K562 (cell line): ENCODE results near the gene NES. TPM values are rescaled to one million over a fixed set of nuclear protein-coding genes. Genes with fewer than 3 reads are reported as not detected.

ENCODE experiments used
- ADNP ChIP-seq: fragments of 200-800 bp; sonication (Bioruptor generic); IDR thresholded peaks from 2 replicates; pipeline ENCODE4 v1.6.1; 2016; ENCODE audit warnings: missing genetic modification characterization, missing compliant biosample characterization
- COPS2 ChIP-seq: fragments of 450-650 bp; conservative IDR thresholded peaks from 2 replicates; pipeline ENCODE4 v1.6.1; 2016; ENCODE audit warnings: mild to moderate bottlenecking, moderate library complexity
- FOXP1 ChIP-seq: sonication (generic); formaldehyde crosslinking; IDR thresholded peaks from 2 replicates; pipeline ENCODE4 v1.8.0; 2022; ENCODE audit warnings: mild to moderate bottlenecking, missing genetic modification reagents
- GTF2F1 ChIP-seq: IDR thresholded peaks from 2 replicates; pipeline ENCODE4 v1.6.1; 2011; ENCODE audit warnings: low read depth, low read length, improper control_type of control experiment
- HES1 ChIP-seq: fragments of 450-650 bp; IDR thresholded peaks from 2 replicates; pipeline ENCODE4 v1.6.1; 2016; ENCODE audit warnings: low read depth, mild to moderate bottlenecking, moderate library complexity
- HINFP ChIP-seq: fragments of 450-650 bp; conservative IDR thresholded peaks from 2 replicates; pipeline ENCODE4 v1.6.1; 2016; ENCODE audit warnings: missing genetic modification characterization, low read depth, mild to moderate bottlenecking, control low read depth, missing compliant biosample characterization
- JUN ChIP-seq, 2 experiments: sonication (generic) in 1 of 2; formaldehyde crosslinking in 1 of 2; IDR thresholded peaks; 2 replicates each; pipeline versions ENCODE4 v1.6.1 to v1.8.0; 2012 to 2022; ENCODE audit warnings: borderline replicate concordance in 2 of 2, mild to moderate bottlenecking in 2 of 2, improper control_type of control experiment in 1 of 2, low read depth in 1 of 2, low read length in 1 of 2, missing genetic modification reagents in 1 of 2
- KLF6 ChIP-seq: fragments of 250-450 bp; sonication (Bioruptor Pico); IDR thresholded peaks from 2 replicates; pipeline ENCODE4 v1.4.0; 2020; ENCODE audit warnings: mild to moderate bottlenecking, moderate library complexity, borderline replicate concordance
- MTA1 ChIP-seq: fragments of 450-650 bp; IDR thresholded peaks from 2 replicates; pipeline ENCODE4 v1.6.1; 2017; ENCODE audit warnings: borderline replicate concordance
- NELFE ChIP-seq: IDR thresholded peaks from 2 replicates; pipeline ENCODE4 v1.6.1; 2011; ENCODE audit warnings: mild to moderate bottlenecking; ENCODE audit not compliant: insufficient read depth, insufficient read length
- POU5F1 ChIP-seq: fragments of 150-350 bp; IDR thresholded peaks from 2 replicates; pipeline ENCODE4 v1.6.1; 2014; ENCODE audit warnings: borderline replicate concordance, low read length, low read depth, mild to moderate bottlenecking; ENCODE audit not compliant: partially characterized antibody
- RBBP5 ChIP-seq: fragments of 200-600 bp; sonication (generic); IDR thresholded peaks from 2 replicates; pipeline ENCODE4 v1.6.1; 2012; ENCODE audit warnings: borderline replicate concordance, mild to moderate bottlenecking, low read length, control low read depth, inconsistent platforms; ENCODE audit not compliant: insufficient read depth, poor library complexity, severe bottlenecking
- RBM25 ChIP-seq: fragments of 200-400 bp; formaldehyde crosslinking; IDR thresholded peaks from 2 replicates; pipeline ENCODE4 v1.6.1; 2018; ENCODE audit warnings: low read length, low read depth, moderate library complexity; ENCODE audit not compliant: severe bottlenecking
- SP1 ChIP-seq: sonication (generic); formaldehyde crosslinking; IDR thresholded peaks from 2 replicates; pipeline ENCODE4 v1.8.1; 2022; ENCODE audit warnings: mild to moderate bottlenecking, missing genetic modification reagents
- TFE3 ChIP-seq: fragments of 450-650 bp; formaldehyde crosslinking; IDR thresholded peaks from 2 replicates; pipeline ENCODE4 v1.4.0; 2020; ENCODE audit warnings: mild to moderate bottlenecking, mixed read lengths
- VEZF1 ChIP-seq: fragments of 200-800 bp; sonication (Bioruptor generic); IDR thresholded peaks from 2 replicates; pipeline ENCODE4 v1.6.1; 2017; ENCODE audit warnings: missing genetic modification characterization, missing compliant biosample characterization
- ZNF140 ChIP-seq: fragments of 250-450 bp; sonication (Bioruptor Pico); IDR thresholded peaks from 2 replicates; pipeline ENCODE4 v1.8.0; 2021; ENCODE audit warnings: moderate library complexity, mild to moderate bottlenecking, inconsistent platforms
- ZNF184 ChIP-seq: sonication (generic); formaldehyde crosslinking; IDR thresholded peaks from 2 replicates; pipeline ENCODE4 v1.5.0; 2020; ENCODE audit warnings: missing genetic modification reagents
- ZNF444 ChIP-seq: fragments of 250-450 bp; sonication (Bioruptor Pico); IDR thresholded peaks from 2 replicates; pipeline ENCODE4 v1.4.0; 2020; ENCODE audit warnings: mild to moderate bottlenecking, moderate library complexity
- polyA plus RNA-seq, 8 experiments: library from polyadenylated mRNA; depleted of rRNA in 4 of 8; stranded (reverse) in 5 of 8; unstranded in 3 of 8; fragments of >200 nt; fragmentation: Nextera tagmentation in 2 of 8; fragmentation: Illumina TruSeq in 1 of 8; extraction: Ambion mirVana in 2 of 8; extraction: Trizol in 1 of 8; gene quantifications; 2 replicates each; pipeline versions ENCODE4 v1.2.1 to v1.2.3, GENCODE V29; 2011 to 2014; ENCODE audit warnings: inconsistent platforms in 1 of 8, missing spikeins in 1 of 8
- total RNA-seq, 7 experiments: library from RNA; depleted of rRNA in 6 of 7; stranded (reverse); fragments of >200 nt in 6 of 7; fragmentation: Illumina TruSeq in 2 of 7; extraction: Trizol in 2 of 7; gene quantifications; 2 replicates each; pipeline versions ENCODE4 v1.2.1 to v1.2.3, GENCODE V29; 2011 to 2021; ENCODE audit warnings: low replicate concordance in 1 of 7
- TF ChIP-seq, protein P1 (sequence below), 2 experiments: fragments of 450-650 bp in 1 of 2; sonication (generic) in 1 of 2; formaldehyde crosslinking; conservative IDR thresholded peaks; 2 replicates each; pipeline versions ENCODE4 v1.4.0 to v1.8.1; 2020 to 2022; ENCODE audit warnings: mild to moderate bottlenecking in 1 of 2, missing genetic modification reagents in 1 of 2

NES gene
- total and polyA plus RNA-seq, 9 of the 15 experiments (the other 6 are each of a cell fraction or from before 2014, with no cell fraction given) = 0.10 to 8.6 (median 4.2) TPM

DNA sequence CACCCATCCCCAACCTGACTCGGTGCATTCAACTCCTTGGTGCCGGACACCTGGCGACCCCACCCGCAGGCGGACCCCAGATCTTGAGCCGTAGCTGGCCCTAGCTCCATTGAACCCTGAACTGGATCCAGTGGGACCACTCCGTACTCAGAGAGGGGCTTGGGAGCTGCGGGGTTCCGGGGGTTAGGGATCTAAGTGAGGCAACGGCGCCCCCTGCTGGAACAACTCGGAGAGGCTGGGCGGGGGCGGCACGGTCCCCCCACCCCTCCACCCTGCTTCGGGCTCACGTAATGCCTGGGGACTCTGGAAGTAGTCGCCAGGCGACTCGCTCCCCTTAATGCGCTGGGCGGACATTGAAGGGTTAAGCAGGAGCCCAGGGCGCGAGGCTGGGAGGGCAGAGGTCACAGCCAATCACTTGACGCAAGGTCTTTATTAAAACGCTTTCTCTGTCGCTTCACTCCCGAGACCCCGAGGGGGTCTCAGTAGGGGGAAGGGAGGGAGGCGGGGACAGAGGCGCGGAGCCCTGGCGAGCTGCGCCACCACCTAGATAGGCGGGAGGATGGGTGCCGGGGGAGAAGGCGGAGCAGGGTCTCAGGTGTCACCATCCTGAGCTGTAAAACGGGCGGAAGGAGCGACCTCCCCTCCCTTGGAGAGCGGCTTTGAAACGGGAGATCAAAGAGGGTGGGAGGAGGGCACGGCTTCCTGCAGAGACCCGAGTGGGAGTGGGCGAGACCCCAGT, 28.9 kb upstream of the NES start (continued):
- TF ChIP-seq VEZF1 (peak; percentile 94), ZNF184 (CRISPR knock-in tag) (no peak), COPS2 (no peak), MTA1 (peak; percentile 67), GTF2F1 (no peak), ZNF140 (no peak), SP1 (CRISPR knock-in tag) (no peak), HINFP (tag) (no peak), ZNF444 (CRISPR knock-in tag) (no peak), FOXP1 (CRISPR knock-in tag) (no peak), HES1 (no peak), KLF6 (CRISPR knock-in tag) (no peak), RBBP5 (peak; percentile 34), POU5F1 (no peak), JUN (IDR thresholded peaks at IDR 0.05; ENCODE audit: borderline replicate concordance, low read depth, low read length) (no peak), JUN (CRISPR knock-in tag; IDR thresholded peaks at IDR 0.05; ENCODE audit: borderline replicate concordance) (no peak), RBM25 (no peak), ADNP (tag) (no peak), TFE3 (CRISPR knock-in tag) (no peak), NELFE (no peak)
- TF ChIP-seq, protein P1, sequence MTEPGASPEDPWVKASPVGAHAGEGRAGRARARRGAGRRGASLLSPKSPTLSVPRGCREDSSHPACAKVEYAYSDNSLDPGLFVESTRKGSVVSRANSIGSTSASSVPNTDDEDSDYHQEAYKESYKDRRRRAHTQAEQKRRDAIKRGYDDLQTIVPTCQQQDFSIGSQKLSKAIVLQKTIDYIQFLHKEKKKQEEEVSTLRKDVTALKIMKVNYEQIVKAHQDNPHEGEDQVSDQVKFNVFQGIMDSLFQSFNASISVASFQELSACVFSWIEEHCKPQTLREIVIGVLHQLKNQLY (CRISPR knock-in tag; conservative IDR thresholded peaks at IDR 0.05) = no peak
